GM21381 (cell line): ENCODE data around the gene IRX3.

Source experiments
- ATAC-seq: cut with Tn5 transposase; IDR thresholded peaks from one replicate; pipeline ENCODE4 v1.9.1; 2021; ENCODE audit warnings: mild to moderate bottlenecking, moderate library complexity; ENCODE audit not compliant: unreplicated experiment

The IRX3 gene

DNA sequence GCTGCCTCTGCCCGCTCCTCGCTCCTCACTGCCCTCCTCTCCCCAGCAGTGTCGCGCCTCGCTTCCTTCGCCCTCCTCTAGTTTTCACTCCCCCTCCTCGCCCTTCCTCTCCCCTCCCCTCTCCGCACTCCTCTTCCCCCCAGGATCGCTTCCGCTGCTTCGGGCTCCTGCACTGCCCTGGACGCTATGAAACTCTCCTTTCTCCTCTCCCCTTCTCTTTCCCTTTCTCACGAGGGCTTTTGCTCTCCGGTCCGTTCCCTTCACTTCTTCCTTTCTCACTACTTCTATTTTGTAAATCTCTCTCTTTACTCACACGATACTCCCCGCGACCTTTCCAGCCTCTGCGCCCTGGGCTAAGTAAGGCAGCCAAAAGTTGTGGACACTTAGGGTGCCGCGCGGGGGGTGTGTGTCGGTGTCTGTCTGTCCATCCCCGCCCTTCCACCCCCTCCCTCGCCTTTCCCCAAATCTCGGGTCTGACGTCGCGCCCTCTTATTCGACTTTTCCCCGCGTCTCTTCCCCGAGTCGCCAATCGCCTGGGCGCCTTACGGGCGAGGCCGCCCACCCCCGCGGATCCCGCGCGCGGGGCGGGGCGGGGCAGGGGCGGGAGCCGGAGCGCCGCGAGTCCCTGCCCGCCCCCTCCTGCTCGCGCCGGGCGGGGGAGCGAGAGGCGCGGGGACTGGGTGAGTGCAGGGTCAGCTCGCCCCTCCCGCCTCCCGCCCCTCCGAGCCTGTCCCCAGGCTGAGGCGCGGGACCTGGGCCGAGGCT lies at the start of gene IRX3:
TSS of gene IRX3 (minus strand) at position 422 of the 765 bp plus-strand sequence. CDS start 737 bp downstream, outside the sequence.
- ATAC-seq, result no peak

DNA sequence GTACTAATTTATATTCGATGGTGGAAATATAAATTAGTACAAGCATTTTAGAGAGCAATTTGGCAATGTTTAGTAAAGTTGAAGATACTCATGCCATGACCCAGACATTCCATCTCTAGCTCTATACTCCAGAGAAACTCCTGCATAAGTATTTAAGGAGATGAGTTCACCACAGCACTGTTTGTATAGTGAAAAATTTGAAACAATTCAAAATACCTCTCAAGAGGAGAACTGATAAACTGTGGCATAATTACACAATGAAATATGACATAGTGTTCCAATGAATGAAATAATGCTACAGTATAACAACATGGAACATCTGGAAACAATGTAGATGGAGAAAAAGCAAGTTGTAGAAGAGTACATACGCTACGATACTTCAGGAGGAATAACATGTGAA lies 48.6 kb upstream of the IRX3 start:
- no peak for ATAC-seq

DNA sequence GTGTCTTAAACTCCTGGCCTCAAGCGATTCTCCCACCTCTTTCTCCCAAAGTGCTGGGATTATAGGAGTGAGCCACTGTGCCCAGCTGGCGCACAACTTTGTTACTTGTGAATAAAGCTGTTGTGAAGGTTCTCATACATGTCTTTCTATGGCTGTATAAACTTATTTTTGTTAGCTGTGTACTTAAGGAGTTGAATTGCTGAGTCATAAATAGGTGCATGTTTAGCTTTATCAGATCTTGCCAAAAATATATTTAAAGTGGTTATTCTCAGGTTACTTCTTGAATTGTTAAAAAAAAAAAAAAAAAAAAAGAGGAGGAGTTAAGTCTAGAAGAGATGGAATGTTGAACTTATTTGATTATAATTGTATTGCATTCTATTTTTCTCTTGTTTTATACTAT lies 47.6 kb upstream of the IRX3 start:
- ATAC-seq, result no peak

DNA sequence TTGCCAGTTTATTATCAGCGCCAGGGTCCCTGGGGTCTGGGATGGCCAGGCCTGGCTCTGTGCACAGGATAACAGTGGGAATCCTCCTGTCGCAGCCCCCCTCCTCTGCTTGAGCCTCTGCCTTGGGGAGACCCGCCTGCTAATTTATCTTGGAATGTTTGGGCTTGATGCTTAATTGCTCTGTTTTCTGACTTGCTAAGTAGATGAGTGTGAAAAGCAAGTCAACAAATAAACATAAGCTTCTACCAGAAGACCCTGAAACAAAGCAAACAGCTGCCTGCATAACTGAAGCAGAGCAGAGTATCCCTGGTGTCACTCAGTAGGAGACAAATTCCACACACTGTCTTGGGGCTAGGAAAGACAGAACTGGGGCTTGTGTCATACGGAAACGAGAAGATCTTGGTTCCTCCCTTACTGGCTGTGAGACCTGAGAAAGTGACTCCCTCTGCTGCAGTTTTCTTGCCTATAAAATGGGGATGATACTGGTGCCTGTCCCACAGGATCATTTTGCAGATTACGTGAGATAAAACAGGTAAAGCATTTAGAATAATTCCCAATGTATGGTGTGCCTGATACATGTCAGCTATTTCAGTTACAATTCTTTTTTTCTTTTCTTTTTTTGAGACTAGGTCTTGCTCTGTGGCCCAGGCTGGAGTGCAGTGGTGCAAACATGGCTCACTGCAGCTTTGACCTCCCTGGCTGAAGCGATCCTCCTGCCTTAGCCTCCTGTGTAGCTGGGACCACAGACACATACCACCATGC lies 44.8 kb upstream of the IRX3 start:
- ATAC-seq, result no peak

DNA sequence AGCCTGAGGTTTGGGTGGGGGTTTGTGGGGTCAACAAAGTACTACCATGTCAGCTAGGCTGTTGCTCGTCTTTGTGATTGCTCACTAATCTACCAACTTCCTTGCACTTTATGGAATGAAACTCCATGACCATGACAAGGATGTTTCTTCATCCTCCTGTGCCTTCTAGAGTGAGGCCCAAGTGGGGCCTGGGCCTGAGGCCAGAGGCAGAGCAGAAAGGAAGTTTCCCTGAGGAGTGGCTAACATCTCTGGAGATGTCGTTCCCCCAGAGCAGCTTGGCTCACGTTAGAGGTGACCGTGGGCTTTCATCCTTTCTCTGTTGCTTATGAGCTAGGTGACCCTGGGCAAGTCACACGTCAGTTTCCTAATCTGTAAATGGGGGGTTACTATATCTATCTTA lies 41.0 kb upstream of the IRX3 start:
- ATAC-seq, result no peak

DNA sequence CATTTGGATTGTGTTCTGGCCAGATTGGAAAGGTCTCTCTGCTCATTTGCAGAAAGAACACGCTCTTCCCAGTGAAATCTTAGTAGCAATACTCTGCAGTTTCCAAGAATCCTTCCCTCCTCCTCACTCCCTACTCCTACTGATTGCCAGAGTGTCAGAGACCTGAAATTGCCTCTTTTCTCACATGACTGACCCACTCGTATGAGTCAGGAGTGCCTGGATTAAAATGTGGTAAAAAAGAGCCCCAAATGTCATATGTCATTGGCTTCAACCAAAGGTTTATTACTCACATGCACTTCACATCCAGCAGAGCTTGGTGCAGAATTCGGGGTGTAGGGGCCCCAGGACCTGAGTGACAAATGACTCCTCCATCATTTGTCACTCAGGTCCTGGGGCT lies 39.7 kb upstream of the IRX3 start:
- ATAC-seq, result no peak

DNA sequence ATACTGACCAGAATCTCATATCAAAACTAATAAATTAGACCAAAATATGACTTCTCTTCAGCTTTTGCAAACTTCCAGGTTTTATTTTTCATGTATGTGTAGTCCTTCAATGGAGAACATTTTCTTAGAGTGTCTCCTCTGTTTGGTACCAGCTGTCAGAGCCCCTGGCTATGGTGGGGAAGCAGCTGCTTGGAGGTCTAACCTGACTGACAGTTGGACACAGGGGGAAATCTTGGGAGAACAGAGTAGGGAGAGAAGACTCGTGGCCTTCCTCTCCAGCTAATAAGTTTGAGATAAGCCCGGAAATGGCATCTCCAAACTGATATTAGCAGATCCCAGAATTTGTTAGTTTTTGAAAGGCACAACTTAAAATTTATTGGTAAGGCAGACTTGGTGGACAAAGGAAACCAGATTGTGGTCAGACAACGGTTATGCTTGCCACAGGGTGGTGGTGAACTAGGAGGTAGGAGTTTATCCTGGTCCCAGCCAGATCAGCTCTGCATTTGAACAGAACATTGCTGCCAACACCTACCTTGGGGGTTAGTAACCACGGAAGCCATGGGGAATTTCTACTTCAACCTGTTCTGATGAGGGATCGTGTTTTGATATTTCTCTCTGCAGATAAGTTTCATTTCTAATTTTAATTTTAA lies 39.2 kb upstream of the IRX3 start:
- no peak for ATAC-seq

DNA sequence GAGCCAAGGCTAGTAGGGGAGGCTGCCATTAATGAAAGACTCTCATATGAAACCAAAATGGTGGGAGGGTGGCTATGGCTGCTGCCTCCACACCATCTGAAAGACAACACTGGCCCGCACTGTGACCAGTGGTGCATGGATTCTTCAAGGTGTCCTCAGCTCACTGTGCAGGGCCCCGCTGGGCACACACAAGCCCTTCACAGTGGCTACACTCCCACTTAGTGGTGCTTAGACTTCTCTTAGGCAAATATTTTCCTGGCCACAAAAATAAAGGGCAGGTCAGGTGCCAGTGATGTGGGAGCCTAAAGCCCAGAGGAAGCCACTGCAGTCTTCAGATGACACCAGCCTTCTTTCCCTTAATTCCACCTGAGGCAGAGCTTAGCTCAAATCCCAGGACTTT lies 38.1 kb upstream of the IRX3 start:
- ATAC-seq, result no peak

DNA sequence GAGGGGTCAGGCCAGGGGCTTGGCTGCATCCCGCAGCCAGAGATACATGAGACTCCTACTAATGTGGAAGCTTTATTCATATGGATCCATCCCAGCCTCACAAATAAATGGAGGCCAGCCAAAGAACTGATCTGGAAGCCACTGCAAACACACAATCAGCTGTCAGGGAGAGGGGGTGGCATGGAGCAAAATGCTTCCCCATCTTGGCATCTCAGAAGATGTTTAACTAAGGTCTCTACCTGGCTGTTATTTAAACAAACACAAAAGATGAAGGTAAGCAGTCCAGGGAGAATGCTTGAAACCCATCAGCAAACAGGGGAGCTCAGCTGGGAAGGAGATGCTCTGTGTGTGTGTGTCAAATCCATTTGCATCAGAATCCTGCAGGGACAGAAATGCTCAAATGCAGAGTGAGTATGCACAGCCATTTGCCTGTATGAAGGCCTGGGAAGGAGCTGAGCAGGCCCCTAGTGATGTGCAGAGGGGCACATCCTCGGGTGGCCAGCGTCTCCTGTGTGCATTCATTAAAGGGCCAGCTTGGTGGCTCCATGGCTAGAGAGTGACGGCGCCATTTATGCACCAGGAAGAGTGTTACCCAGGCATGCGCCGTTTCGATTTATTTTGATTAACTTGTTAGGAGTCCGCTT lies 34.2 kb upstream of the IRX3 start:
- ATAC-seq, result no peak

DNA sequence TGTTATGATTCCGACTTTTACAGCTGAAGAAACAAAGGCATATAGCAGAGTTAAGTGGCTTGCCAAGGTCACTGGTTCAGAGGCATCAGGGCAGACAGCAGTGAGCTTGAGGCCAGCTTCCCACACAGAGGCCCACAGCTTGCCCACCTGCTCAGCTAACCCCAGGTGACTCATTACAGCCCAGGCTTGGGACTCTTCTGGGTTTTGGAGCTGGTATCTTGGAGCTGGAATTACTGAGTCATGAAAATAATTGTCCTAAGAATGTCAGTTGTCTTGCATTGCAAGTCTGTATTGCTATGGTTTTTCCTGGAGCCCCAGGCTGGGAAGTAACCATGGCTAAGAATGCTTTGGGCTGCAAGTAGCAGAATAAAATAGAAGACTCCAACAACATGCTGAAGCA lies 32.4 kb upstream of the IRX3 start:
- ATAC-seq, result no peak

DNA sequence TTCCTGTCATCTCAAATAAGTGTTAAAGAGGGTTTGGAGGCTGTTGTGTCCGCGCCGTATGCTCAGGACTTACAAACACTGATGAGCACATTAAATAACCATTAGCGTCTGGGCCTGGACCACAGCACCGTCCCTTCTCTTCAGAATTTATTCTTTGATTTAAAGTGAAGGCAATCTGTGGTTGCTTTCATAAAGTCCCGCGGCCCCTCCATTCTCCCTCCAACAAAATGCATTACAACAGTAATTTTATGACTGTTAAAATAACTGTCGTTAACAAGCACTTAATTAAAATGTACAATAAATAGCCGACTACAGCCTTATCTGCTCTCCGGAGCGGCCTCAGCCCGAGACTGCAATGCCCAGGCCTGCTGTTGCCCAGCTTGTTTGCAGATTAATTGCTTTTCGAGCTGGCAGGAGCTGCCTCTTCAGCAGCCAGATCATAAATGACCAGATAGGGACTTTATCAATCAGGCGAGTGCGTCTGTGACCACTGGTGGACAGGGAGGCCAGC lies 30.6 kb upstream of the IRX3 start:
- ATAC-seq, result no peak

DNA sequence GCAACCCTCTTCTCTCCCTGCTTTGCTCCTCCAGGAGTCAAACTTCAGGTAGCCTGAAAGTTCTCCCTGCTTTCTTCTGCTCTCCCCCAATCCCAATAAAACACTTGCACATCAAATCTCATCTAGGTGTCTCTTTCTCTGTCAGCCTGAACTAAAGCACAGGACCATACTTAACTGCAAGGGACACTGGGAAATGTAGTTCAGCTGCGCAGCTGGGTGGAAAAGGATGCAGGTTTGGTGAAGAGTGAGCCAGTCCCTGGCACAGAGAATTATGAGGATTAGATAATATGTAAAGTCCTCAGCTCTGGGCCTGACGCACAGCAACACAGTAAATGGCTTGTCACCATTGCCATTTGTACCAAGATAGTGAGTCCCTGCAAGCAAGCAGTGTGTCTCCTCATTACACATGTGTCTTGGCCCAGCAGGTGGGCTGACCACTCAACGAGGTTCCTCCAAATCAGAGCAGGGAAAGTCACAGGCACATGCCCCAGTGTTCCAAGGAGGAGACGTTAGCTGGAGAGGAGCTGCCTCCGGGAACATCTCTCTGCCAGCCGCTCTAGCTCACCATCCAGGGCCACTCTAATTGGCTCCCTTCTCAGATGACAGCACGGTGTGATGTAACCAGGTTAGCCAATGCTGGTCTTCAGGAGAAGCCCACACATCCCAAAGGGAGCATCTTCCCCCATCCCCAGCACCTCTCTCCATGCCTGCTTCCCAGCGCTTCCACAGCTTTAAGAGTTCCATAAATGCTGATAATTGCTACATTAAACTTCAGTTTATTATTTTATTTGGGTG lies 29.7 kb upstream of the IRX3 start:
- ATAC-seq, result no peak

DNA sequence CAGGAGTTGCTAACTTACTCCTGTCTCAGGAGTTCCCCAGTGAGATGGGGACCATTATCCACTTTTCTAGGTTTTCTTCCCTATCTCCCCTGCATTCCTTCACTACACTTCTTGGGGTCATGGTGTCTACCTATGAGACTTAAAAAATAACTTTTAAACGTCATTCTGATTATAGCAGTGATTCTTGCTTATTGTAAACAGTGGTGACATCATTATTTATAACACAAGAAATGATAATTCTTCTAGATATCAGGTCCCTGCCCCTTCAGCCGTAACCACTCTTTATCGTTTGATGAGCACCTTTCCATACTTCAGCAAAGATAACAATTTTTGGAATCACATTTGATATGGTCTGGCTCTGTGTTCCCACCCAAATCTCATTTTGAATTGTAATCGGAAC lies 27.2 kb upstream of the IRX3 start:
- ATAC-seq, result no peak

DNA sequence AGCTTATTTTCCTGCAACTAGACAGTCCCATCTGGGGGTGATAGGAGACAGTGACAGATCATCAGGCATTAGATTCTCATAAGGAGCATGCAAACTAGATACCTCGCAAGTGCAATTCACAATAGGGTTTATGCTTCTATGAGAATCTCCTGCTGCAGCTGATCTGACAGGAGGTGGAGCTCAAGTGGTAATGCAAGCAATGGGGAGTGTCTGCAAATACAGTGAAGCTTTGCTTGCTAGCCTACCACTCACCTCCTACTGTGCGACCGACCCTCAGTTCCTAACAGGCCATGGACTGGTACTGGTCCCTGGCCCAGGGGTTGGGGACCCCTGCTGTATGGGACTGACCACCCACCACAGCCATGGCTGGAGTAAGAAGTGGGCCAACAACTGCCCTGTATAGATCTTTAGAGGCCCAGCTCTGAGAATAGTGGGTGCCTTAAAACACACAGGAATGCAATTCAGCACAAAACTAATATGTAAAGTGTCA lies 26.0 kb upstream of the IRX3 start:
- ATAC-seq, result no peak

DNA sequence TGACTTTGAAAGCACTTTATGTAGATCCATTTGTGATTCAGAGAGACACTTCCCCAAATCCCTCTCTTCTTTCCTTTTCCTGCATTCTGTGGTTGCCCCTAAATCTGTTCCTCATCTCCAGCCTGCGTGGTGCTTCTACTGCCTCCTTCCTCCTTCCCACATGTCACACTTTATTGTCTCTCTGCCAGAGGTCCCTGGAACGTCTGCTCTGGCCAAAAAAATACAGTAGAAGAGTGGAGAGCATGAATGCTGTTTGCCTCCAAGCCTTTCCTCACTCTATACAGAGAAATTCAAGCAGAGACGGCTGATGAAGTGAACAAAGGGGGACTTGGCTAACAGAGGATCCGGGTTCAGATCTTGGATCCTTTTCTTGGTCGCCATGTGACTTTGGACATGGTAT lies 22.8 kb upstream of the IRX3 start:
- no peak for ATAC-seq

DNA sequence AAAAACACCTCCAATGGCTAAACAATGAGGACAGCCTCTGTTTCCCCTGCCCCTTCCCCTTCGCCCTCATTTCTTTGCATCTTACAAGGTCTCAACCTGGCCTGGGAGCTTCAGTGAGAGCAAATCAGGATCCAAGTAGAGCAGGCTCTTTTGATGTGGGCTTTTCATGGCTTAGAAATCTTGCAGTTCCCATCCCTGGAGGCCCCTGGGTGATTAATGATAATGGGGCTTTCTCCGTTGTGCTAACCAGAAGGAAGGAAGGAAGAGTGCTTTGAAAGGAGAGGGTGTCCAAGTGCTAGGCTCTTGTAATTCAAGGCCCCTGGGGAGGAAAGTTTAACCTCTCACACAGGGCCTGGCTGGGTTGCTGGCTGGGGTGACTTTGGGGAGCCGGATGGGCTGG lies 18.5 kb upstream of the IRX3 start:
- no peak for ATAC-seq

DNA sequence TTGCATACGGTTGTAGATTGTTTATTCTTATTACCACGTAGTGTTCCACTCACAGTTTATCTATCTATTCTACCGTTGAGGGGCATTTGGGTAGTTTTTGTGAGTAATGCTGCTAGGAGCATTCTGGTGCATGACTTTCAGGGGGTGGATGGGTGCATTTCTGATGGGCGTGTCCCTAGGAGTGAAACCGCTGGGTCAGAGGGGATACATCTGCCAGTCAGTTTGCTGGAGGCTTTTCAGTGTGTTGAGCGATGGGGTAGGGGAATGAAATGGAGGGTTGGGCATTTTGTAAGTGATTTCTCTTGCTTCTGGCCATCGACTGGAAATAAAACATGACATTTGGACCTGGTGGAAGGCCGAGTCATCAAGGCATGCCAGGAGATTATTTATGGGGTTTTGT lies 17.0 kb upstream of the IRX3 start:
- no peak for ATAC-seq

DNA sequence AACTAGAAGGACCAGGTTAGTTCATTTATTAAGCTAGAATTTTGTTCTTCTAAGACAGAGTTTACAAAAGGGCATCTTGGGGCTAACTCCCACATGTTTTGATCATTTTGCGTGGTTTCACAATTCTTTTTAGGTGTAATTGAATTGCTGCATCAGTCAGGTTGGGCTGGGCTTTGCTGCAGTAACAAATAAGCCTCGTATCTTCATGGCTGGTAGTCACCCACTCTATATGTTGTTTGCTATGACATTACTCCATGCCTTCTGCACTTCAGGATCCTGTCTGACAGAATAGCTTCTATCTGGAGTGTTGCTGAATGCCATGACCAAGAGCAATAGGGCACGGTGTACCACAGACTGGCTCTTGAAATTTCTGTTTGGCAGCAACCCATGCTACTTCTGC lies 10.6 kb upstream of the IRX3 start:
- ATAC-seq, result no peak

DNA sequence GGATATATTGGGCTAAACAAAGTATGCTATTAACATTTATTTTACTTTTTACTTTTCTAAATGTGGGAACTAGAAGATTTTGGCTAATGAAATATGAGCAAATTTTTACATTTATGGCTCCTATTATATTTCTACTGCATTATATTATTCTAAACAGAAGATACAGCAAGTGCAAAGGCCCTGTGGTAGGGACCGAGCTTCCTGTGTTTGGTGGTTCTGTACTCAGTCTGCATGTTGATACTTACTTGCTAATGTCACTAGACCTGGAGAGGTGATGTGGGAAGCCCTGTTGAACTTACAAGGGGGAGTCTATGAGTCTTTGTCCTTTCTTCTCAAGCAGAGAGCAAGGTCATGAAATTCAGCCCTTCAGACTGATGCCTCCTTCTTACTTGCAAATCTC lies 10.0 kb upstream of the IRX3 start:
- ATAC-seq, result no peak
